Stimulated activated CD8-positive, alpha-beta memory T cell treated with anti-CD3 and anti-CD28 coated beads, Interleukin-15, amount 100 ng/mL, for 24 hours (primary cell): Measurements from ENCODE around the gene OR6K3.
"Not testable (repeated sequence)": the region's sequence is repeated elsewhere in the genome, so short reads cannot be mapped to it uniquely, and the experiment has no call there.

Experiments
- DNase-seq: peaks from one replicate; pipeline ENCODE4 v3.0.0-alpha.2; 2020; ENCODE audit warnings: low read depth

The OR6K3 gene, protein sequence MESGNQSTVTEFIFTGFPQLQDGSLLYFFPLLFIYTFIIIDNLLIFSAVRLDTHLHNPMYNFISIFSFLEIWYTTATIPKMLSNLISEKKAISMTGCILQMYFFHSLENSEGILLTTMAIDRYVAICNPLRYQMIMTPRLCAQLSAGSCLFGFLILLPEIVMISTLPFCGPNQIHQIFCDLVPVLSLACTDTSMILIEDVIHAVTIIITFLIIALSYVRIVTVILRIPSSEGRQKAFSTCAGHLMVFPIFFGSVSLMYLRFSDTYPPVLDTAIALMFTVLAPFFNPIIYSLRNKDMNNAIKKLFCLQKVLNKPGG

DNA sequence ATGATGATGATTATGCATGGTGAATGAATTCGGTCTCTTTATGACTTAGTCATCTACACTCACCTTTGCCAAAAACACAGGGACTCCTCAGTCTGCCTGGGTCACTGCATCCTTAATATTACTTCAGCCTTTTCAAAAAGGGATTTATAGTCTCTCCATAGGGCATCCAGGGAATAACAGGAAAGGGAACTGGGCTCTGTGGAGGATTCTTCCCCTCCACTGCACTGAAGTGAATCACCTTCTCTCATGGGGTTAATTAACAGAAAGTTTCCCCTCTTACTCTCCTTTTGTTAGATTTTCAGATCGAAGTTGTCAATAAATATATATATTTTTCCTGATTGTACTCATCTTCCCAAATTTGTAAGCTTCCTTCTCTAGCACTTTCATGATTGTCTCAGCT lies at the start of gene OR6K3:
Gene OR6K3, minus strand, starts transcription at position 101 of the 400 bp plus-strand sequence. CDS start 2,605 bp downstream, outside the sequence.
- no peak for DNase-seq

GRCh38 chr1:158754420-158754819 lies 33.9 kb upstream of the OR6K3 start, which contains the start of gene OR6K6:
OR6K6 (plus strand) TSS chr1:158754720; CDS start chr1:158754888, 168 bp downstream.
- no peak for DNase-seq

- DNase-seq, result no peak
Measured at GRCh38 chr1:158752155-158752712, 31.7 kb upstream of the OR6K3 start.

GRCh38 chr1:158735848-158736247 lies 15.3 kb upstream of the OR6K3 start:
- no peak for DNase-seq

DNA sequence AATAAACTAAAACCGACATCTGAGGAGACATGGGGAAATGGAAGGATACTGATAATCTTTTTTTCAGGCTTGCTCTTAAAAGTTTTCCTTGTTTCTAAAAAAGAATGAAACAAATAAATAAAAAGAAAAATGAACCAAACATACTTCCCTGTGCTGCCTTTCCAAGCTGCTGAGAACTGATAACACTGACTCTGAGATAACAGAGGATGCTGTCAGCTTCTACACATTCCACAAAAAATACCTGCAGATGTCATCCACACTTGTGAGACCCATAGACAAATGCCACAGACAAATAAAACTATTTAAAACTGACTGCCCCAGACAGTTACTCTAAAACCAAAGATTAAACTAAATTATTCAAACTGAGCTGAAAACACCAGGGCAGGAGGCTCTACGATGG lies 12.0 kb upstream of the OR6K3 start:
- no peak for DNase-seq

GRCh38 chr1:158731707-158732106 lies 11.2 kb upstream of the OR6K3 start:
- no peak for DNase-seq

GRCh38 chr1:158730453-158730852 lies 9.9 kb upstream of the OR6K3 start:
- no peak for DNase-seq

DNA sequence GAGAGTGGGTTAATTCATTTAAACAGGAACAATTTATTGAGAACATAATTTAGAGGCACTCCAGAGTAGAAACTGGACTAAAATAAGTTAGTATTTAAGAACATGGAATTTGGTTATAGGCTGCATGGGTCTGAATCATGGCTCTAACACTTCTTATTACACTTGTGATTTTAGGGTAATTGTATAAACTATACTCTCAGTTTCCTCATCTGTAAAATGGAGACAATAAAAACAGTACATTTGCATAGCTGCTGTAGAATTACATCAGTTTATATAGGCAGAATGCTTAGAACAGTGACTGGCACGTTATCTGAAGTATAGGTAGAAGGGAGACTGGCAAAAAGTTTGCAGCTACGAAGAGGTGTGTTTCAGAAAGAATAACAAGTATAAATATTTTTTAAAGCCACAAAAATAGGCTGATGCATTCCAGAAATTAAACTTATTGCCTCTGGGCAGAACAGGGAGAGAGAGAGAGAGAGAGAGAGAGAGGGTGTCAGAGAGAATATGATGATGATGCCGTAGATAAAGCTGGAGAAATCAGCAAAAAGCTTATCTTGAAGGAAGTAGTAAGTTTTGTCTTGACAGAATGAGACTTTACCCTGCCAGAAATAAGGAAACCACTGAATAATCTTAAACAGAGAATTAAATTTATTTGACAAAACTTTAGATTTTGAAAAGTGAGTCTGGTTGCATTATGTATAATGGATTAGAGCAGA lies 8.1 kb upstream of the OR6K3 start:
- no peak for DNase-seq

- DNase-seq, result no peak
Measured at GRCh38 chr1:158724442-158724841, 3.9 kb upstream of the OR6K3 start.

GRCh38 chr1:158719664-158720063 lies 856 bp downstream of the OR6K3 start:
- DNase-seq, result no peak

DNA sequence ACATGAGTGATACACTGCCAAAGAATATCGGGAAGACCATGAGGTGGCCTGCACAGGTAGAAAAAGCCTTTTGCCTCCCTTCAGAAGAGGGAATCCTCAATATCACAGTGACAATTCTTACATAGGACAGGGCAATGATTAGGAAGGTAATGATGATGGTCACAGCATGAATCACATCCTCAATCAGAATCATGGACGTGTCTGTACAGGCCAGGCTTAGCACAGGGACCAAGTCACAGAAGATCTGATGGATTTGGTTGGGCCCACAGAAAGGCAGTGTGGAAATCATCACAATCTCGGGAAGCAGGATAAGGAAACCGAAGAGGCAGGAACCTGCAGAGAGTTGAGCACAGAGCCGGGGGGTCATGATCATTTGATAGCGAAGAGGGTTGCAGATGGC lies 3.2 kb downstream of the OR6K3 start:
- DNase-seq, result no peak

DNA sequence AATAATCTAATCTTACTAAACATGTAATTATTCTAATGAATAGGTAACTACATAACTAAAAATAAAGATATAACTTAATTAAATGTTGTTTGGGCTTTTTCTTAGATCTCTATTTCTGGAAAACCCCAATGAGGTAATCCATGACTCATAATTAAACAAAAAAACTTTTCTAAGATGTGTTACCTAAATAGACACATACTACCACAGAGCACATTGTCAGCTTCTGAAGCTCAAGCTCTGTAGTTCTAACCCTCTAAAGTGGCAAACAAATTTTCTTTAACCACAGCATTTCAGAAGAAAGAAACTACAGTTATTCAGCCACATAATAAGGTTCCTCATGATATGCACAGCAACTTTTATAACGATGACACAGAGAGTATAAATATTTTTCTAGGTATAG lies 4.2 kb downstream of the OR6K3 start:
- no peak for DNase-seq

DNA sequence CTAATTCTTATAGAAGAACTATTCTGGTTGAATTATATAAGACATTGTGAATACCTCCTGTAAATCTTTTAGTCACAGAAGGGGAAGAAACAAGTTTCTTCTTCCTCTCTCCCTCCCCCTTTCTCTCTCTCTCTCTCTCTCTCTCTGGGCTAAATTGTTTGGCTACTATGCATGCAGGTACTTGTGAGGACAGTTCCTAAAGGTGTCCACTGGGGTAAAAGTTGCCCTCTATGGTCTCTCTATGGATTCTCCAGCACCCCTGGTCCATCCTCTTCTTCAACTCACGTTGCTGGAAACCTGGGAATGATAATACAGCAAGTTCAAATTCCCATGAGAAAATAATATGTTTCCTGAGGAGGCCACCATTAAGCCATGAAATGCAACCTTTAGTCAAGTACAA lies 5.8 kb downstream of the OR6K3 start:
- no peak for DNase-seq

GRCh38 chr1:158711098-158711497 lies 9.4 kb downstream of the OR6K3 start:
- no peak for DNase-seq

GRCh38 chr1:158706096-158706495 lies 14.4 kb downstream of the OR6K3 start:
- DNase-seq, result no peak

DNA sequence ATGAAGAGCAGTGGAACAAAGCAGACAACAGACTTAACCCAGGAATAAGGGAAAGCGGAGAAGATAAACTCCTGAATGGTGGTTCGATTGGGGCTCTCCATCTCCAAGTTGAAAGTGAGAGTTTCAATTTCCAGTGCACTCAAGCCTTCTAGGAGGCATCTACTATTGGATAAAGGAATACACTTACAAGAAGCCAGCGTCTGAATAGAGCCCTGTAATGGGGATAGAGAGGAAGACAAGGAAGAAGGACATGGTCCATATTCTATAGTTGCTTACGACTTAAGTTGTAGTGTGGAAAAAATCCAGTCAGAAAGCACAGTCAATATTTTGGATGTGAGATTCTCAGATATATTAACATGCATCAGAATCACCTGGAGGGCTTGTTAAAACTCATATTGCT lies 20.0 kb downstream of the OR6K3 start, which contains the start of gene OR6K2:
Gene OR6K2, minus strand, starts transcription at position 101 of the 400 bp plus-strand sequence. Its CDS starts 0 bp downstream, at position 101.
- no peak for DNase-seq

DNA sequence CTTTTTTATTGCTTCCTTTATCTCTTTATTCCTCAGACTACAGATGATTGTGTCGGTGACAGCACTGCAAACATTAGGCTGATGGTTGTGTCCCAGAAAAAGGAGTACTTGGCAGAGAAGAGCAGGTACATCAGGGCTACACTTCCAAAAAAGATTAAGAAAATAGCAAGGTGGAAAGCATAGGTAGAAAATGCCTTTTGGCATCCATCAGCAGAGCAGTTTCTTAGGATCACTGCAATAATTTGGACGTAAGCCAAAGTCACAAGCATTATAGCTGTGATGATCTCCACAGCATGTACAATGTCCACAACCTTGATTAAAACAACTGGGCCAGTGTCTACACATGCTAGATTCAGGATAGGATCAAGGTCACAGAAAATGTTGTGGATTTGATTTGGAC lies 25.9 kb downstream of the OR6K3 start:
- no peak for DNase-seq

DNA sequence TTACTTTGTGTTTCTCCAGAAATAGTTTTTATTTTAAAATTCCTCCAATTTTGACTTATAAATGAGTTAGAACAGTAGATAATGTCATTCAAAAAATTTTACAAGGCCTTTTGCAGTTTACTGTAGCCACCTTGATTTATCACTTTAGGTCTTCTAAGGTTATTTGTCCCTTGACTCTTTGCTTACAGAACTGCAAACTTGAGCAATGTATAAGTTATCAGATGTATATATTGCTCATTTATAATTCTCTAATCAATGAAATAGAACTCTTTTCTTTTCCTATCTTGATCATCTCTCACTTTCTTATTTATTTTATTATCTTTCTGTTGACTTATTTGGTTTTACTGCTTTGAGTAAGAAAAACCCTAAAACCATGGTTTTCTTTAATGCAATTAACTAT lies 28.2 kb downstream of the OR6K3 start:
- DNase-seq, result no peak

GRCh38 chr1:158691907-158692306 lies 28.6 kb downstream of the OR6K3 start:
- DNase-seq, result no peak

DNA sequence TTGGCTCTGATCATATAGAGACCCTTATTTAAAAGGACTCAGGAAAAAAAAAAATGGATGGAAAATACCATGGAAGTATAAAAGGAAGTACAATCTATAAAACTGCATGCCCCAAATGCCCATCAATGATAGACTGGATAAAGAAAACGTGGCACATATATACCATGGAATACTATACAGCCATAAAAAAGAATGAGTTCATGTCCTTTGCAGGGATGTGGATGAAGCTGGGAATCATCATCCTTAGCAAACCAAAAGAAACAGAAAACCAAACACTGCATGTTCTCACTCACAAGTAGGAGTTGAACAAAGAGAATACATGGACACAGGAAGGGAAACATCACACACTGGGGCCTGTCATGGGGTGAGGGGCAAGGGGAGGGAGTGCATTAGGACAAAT lies 29.4 kb downstream of the OR6K3 start:
- not testable (repeated sequence) for DNase-seq

- DNase-seq, result no peak
Measured at GRCh38 chr1:158689875-158690274, 30.6 kb downstream of the OR6K3 start.

DNA sequence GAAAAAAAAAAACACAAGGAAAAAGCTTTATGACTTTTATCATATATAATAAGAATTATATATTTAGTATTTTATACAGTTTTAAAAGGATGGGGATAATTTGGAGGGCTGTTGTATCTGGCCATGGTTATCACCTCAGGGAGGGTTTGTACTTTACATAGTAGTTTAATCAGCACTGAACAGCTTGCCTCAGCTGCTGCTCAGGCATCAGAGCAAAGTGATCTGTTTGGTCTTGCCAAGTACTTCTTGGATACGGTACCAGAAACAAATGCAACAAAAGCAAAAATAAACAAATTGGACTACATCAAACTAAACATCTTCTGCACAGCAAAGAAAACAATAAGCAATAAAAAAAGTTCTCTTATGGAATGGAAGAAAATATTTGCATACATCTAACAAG lies 31.4 kb downstream of the OR6K3 start:
- DNase-seq, result no peak

DNA sequence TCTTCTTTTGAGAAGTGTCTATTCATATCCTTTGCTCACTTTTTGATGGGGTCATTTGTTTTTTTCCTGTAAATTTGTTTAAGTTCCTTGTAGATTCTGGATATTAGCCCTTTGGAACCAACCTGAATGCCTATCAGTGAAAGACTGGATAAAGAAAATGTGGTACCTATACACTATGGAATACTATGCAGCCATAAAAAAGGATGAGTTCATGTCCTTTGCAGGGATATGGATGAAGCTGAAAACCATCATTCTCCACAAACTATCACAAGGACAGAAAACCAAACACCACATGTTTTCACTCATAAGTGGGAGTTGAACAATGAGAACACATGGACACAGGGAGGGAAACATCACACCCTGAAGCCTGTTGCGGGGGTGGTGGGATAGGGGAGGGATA lies 32.2 kb downstream of the OR6K3 start:
- DNase-seq, result not testable (repeated sequence)
